Esophagus muscularis mucosa (tissue), 4 donors: Measurements from ENCODE around the gene SLC52A3. TPM values are rescaled to one million over a fixed set of nuclear protein-coding genes. Genes with fewer than 3 reads are reported as not detected.

ENCODE experiments used
- DNase-seq: peaks from one replicate; pipeline ENCODE4 v3.0.0-alpha.2; 2017; ENCODE audit errors: extremely low spot score
- H3K27ac ChIP-seq, 4 donors: fragments of 200-600 bp; sonication (generic); replicated peaks in 1 of 4; 1 replicate in 3 of 4; 2 replicates in 1 of 4; pipeline ENCODE4 v1.5.1; 2016 to 2019; ENCODE audit warnings: mild to moderate bottlenecking in 1 of 4
- H3K27me3 ChIP-seq, 4 donors: fragments of 200-600 bp; sonication (generic); one replicate each; pipeline versions ENCODE4 v1.5.1 to v1.6.0; 2016 to 2019
- H3K36me3 ChIP-seq, 4 donors: fragments of 200-600 bp; sonication (generic); one replicate each; pipeline ENCODE4 v1.5.1; 2016 to 2019
- H3K4me1 ChIP-seq, 4 donors: fragments of 200-600 bp; sonication (generic); one replicate each; pipeline ENCODE4 v1.5.1; 2016 to 2019
- H3K4me3 ChIP-seq, 4 donors: fragments of 200-600 bp; sonication (generic); 1 replicate in 2 of 4; 2 replicates in 2 of 4; pipeline ENCODE4 v1.5.1; 2016 to 2019; ENCODE audit warnings: mild to moderate bottlenecking in 4 of 4, moderate library complexity in 1 of 4
- H3K9me3 ChIP-seq, 4 donors: fragments of 200-600 bp; sonication (generic); 1 replicate in 3 of 4; 2 replicates in 1 of 4; pipeline ENCODE4 v1.5.1; 2016 to 2019
- CTCF ChIP-seq, 3 experiments: fragments of 200-600 bp in 2 of 3; fragments of 450-650 bp in 1 of 3; sonication (generic) in 2 of 3; IDR thresholded peaks; one replicate each; pipeline ENCODE4 v1.5.1; 2017 to 2019; ENCODE audit warnings: antibody characterized with exemption in 3 of 3, mild to moderate bottlenecking in 2 of 3, moderate library complexity in 1 of 3
- EP300 ChIP-seq: sonication (generic); formaldehyde crosslinking; IDR thresholded peaks from one replicate; pipeline ENCODE4 v1.6.1; 2017; ENCODE audit warnings: antibody characterized with exemption
- POLR2A ChIP-seq: fragments of 450-650 bp; IDR thresholded peaks from one replicate; pipeline ENCODE4 v1.6.1; 2017; ENCODE audit warnings: antibody characterized with exemption, moderate library complexity, mild to moderate bottlenecking, low read depth
- POLR2AphosphoS5 ChIP-seq, 2 donors: sonication (generic); formaldehyde crosslinking; IDR thresholded peaks; one replicate each; pipeline ENCODE4 v1.6.1; 2017; ENCODE audit warnings: antibody characterized with exemption in 2 of 2
- WGBS: methylation state at CpG from one replicate; pipeline ENCODE4 v1.1.5; 2018; 5-methylcytosine and 5-hydroxymethylcytosine counted together
- intact Hi-C: fragments of 100-400 bp; cut with DNase I; formaldehyde crosslinking; loops from one replicate; pipeline ENCODE4 v1.15.1; 2023
- total RNA-seq, 4 donors: library from RNA; depleted of rRNA; stranded (reverse); fragments of >200 nt; gene quantifications; one replicate each; pipeline versions ENCODE4 v1.1.0 to v1.2.1, GENCODE V29; 2016

Gene SLC52A3
- total RNA-seq, 4 donors from 2014 or later, result 1.5 to 2.2 (median 1.7) TPM; not detected in 1

DNA sequence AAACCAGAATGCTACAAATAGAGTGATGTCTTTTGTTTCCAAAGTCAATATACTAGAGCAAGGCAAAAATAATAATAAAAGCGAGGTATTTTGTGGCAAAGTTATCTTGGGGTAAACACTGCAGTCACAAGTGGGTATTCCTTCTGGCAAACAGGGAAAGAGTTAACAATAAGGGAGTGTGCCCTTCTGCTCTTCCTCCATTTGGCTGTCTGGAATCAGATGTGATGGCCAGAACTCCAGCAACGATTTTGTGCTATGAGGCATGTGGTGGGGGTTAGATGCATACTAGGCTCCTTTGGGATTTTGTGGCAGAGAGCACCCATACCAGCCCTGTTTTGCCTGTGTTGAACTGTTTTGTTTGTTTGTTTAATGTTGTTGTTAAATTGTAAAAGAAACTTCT lies 2.4 kb upstream of the SLC52A3 start:
- H3K4me1 ChIP-seq, result no peaks in the 10 kb centered on the region
- H3K36me3 ChIP-seq, result no peaks in the 10 kb centered on the region
- TF ChIP-seq POLR2AphosphoS5 (IDR thresholded peaks at IDR 0.05), result no peak
- no peak for TF ChIP-seq CTCF (IDR thresholded peaks at IDR 0.05)
- TF ChIP-seq POLR2A, result no peak
- no peak for TF ChIP-seq EP300
- intact Hi-C loops, result no loop called here
- peaks cover 0 to 50% (median 2%) of the 10 kb centered on the region in 4 donors for H3K27me3 ChIP-seq
- peaks cover 0 to 6% (median 2%) of the 10 kb centered on the region in 4 donors for H3K9me3 ChIP-seq
- no peak overlapping the region for H3K27ac ChIP-seq
- no peak overlapping the region for H3K4me3 ChIP-seq
- 91% methylated on average over 2 of the region's 2 CpGs for WGBS
- DNase-seq, result no peak

- intact Hi-C loops, result no loop called here
- 86% methylated on average over 1 of the region's 1 CpG for WGBS
Measured at GRCh38 chr20:766906-767305, 1.4 kb downstream of the SLC52A3 start.

DNA sequence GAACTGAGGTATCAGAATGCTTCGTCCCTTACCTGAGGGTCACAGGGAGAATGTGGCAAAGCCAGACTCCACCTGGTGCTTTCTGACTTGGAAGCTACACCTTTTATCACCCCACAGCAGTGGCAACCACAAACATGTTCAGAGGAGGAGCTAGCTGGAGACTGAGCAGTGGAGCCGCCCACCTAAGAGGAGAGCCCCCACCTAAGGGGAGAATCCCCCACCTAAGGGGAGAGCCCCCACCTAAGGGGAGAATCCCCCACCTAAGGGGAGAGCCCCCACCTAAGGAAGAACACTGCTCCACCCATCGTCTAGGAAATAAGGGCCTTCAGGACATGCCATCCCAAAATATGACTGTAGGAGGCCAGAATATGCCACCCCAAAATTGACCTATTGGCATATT lies 4.0 kb downstream of the SLC52A3 start:
- Histone ChIP-seq H3K27ac (no peak overlapping the region), H3K4me1 (peaks cover 0 to 4% (median 0%) of the 10 kb centered on the region in 4 donors), H3K36me3 (peaks cover 0 to 54% (median 0%) of the 10 kb centered on the region in 4 donors), H3K27me3 (peaks cover 0 to 50% (median 5%) of the 10 kb centered on the region in 4 donors), H3K9me3 (no peaks in the 10 kb centered on the region), H3K4me3 (no peak overlapping the region)
- DNase-seq, result no peak
- TF ChIP-seq POLR2A, result no peak
- no peak for TF ChIP-seq EP300
- 85% methylated on average over 2 of the region's 3 CpGs for WGBS
- intact Hi-C loops, result no loop called here

More at GRCh38 chr20:766906-767305, 1.4 kb downstream of the SLC52A3 start:
- Histone ChIP-seq H3K4me1 (no peaks in the 10 kb centered on the region), H3K27me3 (peaks cover 0 to 32% (median 2%) of the 10 kb centered on the region in 4 donors), H3K36me3 (peaks cover 0 to 36% (median 0%) of the 10 kb centered on the region in 4 donors), H3K27ac (no peak overlapping the region), H3K4me3 (no peak overlapping the region), H3K9me3 (peaks cover 0 to 6% (median 2%) of the 10 kb centered on the region in 4 donors)
- DNase-seq, result no peak
- no peak for TF ChIP-seq EP300
- no peak for TF ChIP-seq CTCF (IDR thresholded peaks at IDR 0.05)
- TF ChIP-seq POLR2A, result no peak
- no peak for TF ChIP-seq POLR2AphosphoS5 (IDR thresholded peaks at IDR 0.05)

GRCh38 chr20:761418-762381 lies 6.6 kb downstream of the SLC52A3 start:
- H3K27me3 ChIP-seq, result peaks cover 0 to 61% (median 5%) of the 10 kb centered on the region in 4 donors
- H3K4me1 ChIP-seq, result peaks cover 0 to 4% (median 2%) of the 10 kb centered on the region in 4 donors
- no peak overlapping the region for H3K27ac ChIP-seq
- no peaks in the 10 kb centered on the region for H3K9me3 ChIP-seq
- H3K36me3 ChIP-seq, result peaks cover 0 to 54% (median 0%) of the 10 kb centered on the region in 4 donors
- TF ChIP-seq EP300 (no peak), POLR2A (no peak)
- no peak overlapping the region for H3K4me3 ChIP-seq
- intact Hi-C loops, result no loop called here
- DNase-seq, result no peak
- WGBS, result 85% methylated on average over 18 of the region's 24 CpGs

DNA sequence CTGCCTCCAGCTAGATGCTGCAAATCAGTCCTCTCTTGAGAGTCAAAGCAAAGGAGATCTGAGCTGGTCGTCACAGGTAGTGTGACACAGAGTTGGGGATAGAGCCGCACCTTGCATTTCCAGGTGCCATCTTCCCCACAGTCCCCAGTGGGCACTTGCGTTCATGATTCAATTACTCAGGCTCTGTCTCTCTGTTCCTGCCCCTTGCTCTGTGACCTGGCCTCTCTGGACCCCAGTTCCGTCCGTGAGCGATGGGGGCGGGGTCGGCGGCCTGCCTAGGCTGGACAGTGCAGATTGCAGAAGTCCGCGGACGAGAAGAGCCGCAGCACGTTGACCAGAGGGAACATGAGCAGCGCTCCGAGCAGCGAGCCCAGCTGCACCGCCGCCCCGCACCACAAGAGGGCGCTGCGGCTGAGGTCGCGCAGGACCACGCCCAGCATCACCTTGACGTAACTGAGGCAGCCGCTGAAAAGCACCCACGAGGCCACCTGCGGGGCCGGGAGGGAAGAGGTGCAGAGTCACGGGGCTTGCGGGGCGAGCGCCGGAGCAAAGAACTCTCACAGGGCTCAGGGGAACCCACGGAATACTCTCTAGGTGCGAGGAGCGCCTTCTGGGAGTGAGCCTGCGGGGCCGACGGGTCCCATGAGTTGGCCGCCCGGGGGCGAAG lies 7.4 kb downstream of the SLC52A3 start:
- 61% methylated on average over 17 of the region's 44 CpGs for WGBS
- H3K4me3 ChIP-seq, result no peak overlapping the region
- no peak overlapping the region for H3K27ac ChIP-seq
- H3K9me3 ChIP-seq, result no peaks in the 10 kb centered on the region
- no peak for DNase-seq
- H3K4me1 ChIP-seq, result peaks cover 0 to 4% (median 2%) of the 10 kb centered on the region in 4 donors
- intact Hi-C loops, result no loop called here
- H3K27me3 ChIP-seq, result peaks cover 0 to 66% (median 5%) of the 10 kb centered on the region in 4 donors
- peaks cover 0 to 54% (median 0%) of the 10 kb centered on the region in 4 donors for H3K36me3 ChIP-seq
- TF ChIP-seq EP300 (no peak), POLR2A (no peak), CTCF (IDR thresholded peaks at IDR 0.05) (peak in 2 of 3 experiments; percentile 13 to 52)
